DLD1 (cell line): ENCODE measurements around the gene ARID1B.

Experiments used
- in situ Hi-C: cut with HindIII; loops from 2 replicates; pipeline ENCODE4 v1.10.0; 2017; ENCODE audit warnings: low sequenced_read_pairs

ARID1B gene

DNA sequence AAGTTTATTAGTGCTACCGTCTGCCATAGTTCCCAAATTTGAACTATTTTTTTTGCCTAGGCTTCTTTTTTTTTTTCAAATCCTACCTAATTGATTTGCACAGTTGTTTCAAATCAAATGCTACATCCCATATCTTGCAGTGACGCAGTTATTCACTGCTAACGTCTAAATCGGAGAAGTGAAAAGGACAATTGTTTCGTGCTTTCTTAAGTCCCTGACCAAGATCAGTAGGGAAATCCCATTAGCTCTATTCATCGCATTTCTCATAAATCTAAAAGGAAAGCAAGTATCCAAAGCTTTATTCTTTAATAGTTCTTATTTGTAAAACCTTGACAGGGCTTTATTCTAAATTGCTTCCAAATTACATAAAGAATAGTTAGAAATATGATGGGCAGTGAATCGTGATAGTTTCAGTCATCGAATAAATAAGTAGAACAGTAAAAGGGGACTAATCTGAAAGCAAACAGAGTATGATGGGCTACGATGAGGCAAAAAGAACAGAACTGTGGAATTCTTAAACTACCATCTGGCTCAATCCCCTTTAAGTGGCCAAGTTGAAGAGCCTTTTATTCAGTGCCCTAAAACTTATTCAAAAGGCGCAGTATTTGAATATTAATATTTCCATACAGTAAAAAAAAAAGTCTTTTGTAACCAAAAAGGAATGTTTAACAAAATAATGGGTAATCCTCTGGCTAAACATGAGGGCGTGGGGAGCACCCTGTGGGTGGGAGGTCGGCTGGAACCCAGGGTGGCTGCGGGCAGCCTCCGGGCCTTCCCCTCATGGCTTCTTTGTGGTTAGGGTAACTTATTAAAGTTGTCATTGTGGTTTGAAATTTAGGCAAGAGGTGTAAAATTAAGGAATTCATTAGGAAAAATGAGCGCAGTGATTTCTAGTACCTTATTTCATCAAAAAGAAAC, 3.0 kb upstream of the ARID1B start:
- in situ Hi-C loops, result no loop called here

GRCh38 chr6:156774863-156775405, 2.2 kb upstream of the ARID1B start:
- in situ Hi-C loops, result no loop called here

DNA sequence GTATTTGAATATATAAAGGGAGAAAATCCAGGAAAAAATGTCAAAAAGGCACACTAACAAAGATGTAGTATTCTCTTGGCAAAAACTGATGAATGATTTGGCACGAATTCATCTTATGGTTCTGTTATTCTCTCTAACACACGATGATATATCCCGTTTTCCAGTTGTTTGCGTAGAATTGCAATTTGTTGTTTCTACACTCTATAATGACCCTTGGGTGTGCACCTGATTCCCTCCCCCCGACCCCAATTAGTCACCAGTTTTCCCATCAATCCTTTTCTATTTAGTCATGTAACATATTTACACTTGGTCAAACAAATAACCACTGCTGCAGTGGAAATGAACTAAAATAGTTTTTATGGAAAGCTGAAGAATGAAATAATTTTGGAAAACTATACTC, 1.5 kb upstream of the ARID1B start:
- in situ Hi-C loops, result no loop called here

DNA sequence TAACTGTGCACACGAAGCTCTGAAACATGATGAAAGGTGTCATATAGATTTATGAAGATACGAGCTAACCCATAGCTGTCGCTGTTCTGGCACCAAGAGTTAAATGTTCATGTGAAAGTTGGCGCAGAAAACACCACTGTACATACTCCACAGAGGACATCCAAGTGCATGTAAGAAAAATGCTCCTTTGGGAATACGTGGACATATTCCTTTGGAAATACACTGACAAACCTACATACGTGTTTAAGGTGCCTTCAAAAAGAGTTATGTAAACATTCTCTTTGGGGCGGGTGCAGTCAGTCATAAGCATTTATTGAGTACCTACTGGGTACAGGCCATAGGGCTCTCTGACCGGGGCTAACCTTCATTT, 723 bp upstream of the ARID1B start:
- in situ Hi-C loops, result no loop called here

DNA sequence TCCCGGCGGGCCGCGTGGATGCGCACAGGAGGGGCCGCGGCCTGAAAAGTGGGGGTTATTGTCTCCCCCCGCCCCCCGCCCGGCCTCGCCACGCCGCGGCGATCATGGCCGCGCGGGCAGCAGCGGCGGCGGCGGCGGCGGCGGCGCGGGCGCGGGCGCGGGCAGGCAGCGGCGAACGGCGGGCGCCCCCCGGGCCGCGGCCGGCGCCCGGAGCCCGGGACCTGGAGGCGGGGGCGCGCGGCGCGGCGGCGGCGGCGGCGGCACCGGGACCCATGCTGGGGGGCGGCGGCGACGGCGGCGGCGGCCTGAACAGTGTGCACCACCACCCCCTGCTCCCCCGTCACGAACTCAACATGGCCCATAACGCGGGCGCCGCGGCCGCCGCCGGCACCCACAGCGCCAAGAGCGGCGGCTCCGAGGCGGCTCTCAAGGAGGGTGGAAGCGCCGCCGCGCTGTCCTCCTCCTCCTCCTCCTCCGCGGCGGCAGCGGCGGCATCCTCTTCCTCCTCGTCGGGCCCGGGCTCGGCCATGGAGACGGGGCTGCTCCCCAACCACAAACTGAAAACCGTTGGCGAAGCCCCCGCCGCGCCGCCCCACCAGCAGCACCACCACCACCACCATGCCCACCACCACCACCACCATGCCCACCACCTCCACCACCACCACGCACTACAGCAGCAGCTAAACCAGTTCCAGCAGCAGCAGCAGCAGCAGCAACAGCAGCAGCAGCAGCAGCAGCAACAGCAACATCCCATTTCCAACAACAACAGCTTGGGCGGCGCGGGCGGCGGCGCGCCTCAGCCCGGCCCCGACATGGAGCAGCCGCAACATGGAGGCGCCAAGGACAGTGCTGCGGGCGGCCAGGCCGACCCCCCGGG, 637 bp downstream of the ARID1B start:
- in situ Hi-C loops, result no loop called here

DNA sequence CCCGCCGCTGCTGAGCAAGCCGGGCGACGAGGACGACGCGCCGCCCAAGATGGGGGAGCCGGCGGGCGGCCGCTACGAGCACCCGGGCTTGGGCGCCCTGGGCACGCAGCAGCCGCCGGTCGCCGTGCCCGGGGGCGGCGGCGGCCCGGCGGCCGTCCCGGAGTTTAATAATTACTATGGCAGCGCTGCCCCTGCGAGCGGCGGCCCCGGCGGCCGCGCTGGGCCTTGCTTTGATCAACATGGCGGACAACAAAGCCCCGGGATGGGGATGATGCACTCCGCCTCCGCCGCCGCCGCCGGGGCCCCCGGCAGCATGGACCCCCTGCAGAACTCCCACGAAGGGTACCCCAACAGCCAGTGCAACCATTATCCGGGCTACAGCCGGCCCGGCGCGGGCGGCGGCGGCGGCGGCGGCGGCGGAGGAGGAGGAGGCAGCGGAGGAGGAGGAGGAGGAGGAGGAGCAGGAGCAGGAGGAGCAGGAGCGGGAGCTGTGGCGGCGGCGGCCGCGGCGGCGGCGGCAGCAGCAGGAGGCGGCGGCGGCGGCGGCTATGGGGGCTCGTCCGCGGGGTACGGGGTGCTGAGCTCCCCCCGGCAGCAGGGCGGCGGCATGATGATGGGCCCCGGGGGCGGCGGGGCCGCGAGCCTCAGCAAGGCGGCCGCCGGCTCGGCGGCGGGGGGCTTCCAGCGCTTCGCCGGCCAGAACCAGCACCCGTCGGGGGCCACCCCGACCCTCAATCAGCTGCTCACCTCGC, 1.5 kb downstream of the ARID1B start:
- in situ Hi-C loops, result no loop called here

DNA sequence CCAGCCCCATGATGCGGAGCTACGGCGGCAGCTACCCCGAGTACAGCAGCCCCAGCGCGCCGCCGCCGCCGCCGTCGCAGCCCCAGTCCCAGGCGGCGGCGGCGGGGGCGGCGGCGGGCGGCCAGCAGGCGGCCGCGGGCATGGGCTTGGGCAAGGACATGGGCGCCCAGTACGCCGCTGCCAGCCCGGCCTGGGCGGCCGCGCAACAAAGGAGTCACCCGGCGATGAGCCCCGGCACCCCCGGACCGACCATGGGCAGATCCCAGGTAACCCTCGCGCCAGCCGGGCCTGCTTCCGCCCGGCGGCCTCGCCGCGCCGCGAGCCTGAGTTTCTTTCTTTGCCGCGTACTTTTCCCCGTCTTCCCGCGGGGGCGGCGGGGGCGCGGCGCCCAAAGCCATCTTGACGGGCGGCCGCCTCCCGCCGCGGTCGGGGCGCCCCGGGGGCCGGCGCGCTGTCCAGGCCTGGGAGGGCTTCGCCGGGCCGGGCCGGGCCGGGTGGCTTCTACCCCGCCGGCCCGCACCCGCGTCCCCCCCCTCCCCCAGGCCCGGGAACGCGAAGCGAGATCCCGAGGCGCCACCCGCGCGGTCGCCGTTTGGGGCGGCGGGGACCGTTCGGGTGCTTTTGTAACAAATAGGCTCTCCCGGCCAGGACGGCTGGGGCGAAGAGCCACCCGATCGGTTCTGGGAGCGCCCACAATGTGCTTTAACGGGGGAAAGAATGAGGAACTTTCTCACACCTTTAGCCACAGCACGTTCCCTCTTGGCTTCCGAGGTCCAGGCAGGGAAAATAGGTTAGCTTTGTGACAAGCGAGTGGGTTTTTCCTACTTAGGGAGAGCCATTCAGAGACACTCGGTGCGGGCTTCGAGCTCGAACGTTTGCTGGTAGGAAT, 2.3 kb downstream of the ARID1B start:
- in situ Hi-C loops, result no loop called here

DNA sequence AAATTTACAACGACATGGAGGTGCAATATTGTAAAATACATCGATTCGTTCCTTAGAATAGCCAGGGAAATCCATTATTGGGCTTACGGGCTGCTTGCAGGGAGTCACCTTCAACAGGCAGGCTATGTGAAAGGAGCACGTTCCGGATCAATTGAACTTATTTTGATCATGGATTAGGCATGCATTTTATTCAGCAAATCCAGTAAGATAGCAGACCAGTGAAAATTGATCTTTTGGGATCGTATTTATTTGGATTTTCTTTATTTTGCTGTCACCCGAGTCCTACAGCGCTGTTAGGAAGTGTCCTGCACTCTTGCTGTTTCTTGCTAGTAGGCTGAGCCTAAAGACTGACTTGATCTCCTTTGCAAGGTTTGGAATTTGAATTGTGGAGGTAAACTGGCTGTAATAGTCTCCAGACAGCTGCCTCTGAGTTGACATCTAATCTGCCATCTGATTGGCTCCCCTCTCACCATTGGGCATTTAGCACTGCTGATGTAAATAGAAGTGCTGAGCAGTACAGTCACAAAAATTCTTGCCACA, 3.0 kb downstream of the ARID1B start:
- in situ Hi-C loops, result no loop called here

DNA sequence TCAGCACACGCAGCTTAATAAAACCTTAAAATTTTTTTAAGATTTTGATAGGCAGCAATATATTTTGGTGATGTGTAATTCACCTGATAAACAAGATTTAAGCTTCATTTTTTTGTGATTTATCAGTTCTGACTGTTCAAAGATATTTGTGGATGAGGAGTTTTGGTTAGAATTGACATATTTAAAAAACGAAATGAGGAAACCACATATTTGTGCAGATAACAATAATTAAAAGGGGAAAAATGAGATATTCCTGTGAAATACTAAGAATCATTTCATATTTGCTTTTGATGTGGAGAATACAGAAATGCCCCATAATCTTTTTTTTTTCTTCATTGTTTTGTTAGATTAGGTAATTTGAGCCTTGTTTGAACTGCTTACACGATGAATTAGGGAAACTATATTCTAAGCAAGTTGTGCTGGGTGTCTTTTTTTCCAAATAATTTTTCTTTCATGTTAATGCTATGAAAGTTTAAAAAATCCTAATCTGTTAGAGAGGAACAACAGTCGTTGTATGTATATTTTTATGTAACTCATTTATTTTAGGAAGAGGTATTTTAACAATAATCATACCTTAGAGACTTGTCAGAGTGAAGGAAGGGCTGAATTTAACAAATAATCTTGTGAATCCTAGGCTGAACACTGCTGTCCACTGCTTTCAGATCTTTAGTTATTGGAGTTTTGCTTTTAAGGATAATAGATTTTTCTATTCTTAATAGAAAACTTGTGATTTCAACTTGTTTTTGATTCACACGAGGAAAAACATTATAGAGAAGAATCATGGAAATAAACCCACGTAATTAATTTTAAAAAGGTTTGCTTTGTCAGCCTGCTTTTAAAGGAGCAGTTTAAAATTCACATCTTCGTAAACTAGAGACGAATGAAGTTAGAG, 4.0 kb downstream of the ARID1B start:
- in situ Hi-C loops, result no loop called here

- in situ Hi-C loops, result no loop called here
Observed at GRCh38 chr6:156781861-156782631, 4.9 kb downstream of the ARID1B start.

DNA sequence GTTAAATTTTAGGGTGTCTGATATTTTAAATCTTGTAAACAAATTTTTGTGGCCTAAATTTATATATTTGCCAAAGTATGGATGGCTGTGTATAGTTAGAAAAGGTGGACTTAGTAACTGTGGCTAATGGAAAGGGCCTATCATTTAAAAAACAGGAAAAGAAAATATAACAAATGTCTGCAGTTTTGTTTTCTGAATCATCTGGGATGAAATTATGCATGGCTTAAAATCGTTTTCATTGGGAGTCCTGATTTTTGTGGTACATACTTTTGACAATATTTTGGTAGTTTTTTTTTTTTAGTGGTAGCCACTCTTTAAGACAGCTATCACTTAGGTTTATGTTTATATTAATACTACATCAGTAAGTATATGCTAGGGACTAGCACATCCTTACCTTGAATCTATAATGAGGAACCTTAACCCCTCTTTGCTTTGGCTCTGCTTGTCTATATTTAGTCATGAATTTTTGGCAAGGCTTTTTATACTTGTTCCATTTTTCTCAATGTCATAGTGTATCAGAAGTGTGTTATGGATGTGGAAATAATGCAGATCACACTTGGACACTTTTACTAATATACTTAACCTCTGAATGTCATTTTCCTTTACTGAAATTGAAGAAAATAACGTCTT, 5.6 kb downstream of the ARID1B start:
- in situ Hi-C loops, result no loop called here

DNA sequence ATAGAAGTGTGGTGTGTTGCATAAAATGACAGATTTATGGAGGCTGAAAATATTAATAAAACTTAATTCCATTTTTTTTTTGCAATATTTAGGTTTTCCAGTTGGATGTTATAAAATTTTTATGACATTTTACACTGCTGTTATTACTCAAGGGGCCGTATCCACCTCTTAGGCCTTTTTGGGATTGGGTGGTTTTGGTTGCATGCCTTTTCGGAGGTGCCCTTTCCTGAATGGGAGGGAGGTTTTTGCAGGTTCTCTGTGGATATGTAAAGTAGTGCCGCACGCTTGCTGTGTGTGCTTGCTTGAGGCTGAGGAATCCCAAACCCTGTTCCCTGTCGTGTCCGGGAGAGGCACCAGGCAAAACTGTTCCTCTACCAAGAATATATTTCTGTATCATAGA, 6.8 kb downstream of the ARID1B start:
- in situ Hi-C loops, result no loop called here

DNA sequence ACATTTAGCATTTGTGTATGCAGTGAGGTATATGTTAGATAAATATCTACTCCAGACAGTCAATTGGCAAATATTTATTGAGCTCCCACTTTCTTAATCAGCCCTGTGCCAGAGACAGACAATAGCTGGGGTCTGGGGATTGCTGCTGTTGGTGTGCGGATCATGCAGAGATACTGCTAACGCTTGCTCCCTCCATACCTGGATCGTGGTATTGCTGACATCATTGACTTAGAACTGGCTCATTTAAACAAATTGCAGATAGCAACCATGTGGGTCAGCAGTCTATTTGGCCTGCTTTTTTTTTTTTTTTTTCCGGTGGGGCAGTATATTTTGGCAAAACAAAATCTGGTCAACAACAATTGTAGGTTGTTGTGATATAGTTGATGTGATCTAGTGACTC, 9.5 kb downstream of the ARID1B start:
- in situ Hi-C loops, result no loop called here

- in situ Hi-C loops, result no loop called here
Observed at GRCh38 chr6:156787569-156788492, 10.7 kb downstream of the ARID1B start.

DNA sequence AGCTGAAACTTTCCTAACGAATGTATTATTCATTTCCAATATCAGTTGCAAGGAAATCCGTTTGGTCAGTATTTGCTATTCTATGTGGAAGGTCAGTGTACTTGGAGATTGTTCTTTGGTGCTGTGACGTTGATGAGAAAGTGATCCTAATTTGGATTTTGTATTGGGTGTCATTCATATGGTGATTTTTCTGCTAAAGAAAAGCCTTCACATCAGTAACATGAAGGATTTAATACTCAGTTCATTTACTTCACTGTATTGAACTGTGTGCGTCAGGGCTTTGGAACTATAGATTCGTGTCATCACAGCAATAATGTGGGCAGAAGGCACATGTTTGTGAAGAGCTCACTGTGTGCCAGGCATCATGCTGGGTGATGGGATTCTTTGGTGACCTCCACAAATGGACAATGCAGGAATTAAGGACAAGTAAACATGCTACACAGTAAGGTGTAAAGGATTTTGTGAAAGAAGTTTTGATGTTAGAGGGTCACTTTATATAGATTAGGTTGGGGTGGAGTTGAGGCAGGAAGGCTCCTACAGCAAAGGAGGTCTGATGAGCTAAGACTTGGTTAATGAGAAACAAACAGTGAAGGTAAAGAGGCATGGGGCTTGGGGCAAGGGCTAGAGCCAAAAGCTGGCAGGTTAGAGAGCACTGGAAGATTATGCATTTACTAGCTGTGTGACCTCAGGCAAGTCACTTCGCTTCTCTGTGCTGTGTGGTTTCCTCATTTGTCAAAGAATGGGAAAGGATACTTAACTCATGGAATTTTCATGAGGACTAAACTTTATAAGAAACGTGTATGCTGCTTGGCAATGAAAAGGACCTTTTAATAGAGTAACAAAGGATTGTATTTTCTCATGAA, 12.1 kb downstream of the ARID1B start:
- in situ Hi-C loops, result no loop called here
